Myocyte (in vitro differentiated cells): Measurements from ENCODE around the gene TUBB3. TPM values are rescaled to one million over a fixed set of nuclear protein-coding genes. Genes with fewer than 3 reads are reported as not detected.
"Not testable (repeated sequence)": the region's sequence is repeated elsewhere in the genome, so short reads cannot be mapped to it uniquely, and the experiment has no call there.

Experiments
- DNase-seq: peaks from one replicate; pipeline ENCODE4 v3.0.0-alpha.2; 2012; ENCODE audit warnings: low read depth
- total RNA-seq: library from RNA; depleted of rRNA; stranded (reverse); fragments of >200 nt; gene quantifications from 2 replicates; pipeline ENCODE4 v1.2.3, GENCODE V29; 2014

TUBB3 gene
- total RNA-seq, 1 donor from 2014 or later, result 152 TPM

- DNase-seq, result no peak
Observed at GRCh38 chr16:89962754-89963498, 39.8 kb downstream of the TUBB3 start.

DNA sequence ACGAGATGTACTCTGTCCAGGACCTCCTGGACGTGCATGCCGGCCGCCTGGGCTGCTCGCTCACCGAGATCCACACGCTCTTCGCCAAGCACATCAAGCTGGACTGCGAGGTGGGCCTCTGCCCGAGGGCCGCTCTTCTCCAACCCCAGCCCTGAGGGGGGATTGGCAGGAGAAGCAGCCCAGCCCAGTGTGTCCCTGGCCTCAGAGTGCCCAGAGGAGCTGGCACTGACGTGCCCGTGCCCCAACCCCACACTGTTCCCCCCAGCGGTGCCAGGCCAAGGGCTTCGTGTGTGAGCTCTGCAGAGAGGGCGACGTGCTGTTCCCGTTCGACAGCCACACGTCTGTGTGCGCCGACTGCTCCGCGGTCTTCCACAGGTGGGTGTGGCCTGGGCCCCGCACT, 41.1 kb downstream of the TUBB3 start:
- DNase-seq, result no peak

DNA sequence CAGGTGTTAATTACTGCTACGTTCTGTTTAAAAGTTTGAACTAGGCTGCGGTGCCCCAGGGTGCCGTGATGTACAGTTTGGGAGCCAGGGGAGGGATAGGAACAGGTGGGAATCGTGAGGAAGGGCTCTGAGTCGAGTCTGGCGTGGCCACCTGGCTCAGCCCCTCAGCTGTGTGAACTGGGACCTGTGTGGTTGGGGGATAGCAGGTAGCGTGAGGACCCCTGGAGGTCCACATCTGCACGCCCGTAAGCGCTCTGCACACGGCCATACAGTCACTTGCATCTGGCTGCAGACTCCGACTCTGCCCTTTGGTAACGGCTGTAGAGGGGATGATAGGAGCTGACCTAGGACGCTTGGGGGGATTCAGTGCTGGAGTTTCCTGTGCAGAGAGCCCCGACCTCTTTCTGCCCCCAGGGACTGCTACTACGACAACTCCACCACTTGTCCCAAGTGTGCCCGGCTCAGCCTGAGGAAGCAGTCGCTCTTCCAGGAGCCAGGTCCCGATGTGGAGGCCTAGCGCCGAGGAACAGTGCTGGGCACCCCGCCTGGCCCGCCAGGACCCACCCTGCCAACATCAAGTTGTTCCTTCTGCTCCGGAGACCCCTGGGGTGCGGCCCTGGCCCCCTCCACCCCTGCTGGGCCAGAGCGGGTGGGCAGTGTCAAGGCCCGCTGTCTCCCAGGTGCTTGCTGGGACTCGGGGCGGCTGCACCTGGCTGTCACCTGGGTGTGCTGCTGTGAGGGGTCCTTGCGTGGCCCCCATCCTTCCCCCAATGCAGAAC, 42.5 kb downstream of the TUBB3 start:
- no peak for DNase-seq

GRCh38 chr16:89966756-89967155, 43.6 kb downstream of the TUBB3 start:
- no peak for DNase-seq

DNA sequence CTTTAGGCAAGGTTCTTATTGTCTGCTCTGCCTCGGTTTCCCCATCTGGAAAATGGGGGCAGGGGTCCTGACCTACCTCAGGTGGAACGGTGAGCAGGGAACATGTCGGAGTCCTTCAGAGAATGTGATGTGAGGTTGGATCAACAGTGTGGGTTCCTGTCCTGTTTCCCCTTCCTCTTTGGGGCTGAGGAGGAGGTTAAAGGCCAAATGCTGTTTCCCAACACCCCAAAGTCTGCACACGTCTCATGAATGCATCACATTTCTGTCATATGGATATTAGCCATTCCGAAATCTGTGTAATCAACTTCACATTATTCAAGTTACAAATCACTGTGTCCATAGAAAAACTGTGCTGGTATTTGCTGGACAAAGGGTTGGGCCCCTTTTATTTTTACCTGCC, 44.3 kb downstream of the TUBB3 start:
- DNase-seq, result not testable (repeated sequence)

DNA sequence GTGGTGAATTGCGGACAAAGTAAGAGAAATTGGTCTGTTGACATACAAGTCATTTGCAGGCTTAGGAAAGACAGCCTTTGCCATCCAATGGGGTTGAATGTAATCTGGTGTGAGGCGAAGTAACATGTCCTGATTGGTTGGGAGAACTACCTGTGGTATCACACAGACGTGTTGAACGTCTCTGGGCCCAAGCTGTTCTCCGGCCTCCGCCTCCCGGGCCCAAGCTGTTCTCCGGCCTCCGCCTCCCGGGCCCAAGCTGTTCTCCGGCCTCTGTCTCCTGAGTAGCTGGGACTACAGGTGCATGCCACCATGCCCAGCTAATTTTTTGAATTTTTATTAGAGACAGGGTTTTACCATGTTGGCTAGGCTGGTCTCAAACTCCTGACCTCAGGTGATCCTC, 44.9 kb downstream of the TUBB3 start:
- not testable (repeated sequence) for DNase-seq

DNA sequence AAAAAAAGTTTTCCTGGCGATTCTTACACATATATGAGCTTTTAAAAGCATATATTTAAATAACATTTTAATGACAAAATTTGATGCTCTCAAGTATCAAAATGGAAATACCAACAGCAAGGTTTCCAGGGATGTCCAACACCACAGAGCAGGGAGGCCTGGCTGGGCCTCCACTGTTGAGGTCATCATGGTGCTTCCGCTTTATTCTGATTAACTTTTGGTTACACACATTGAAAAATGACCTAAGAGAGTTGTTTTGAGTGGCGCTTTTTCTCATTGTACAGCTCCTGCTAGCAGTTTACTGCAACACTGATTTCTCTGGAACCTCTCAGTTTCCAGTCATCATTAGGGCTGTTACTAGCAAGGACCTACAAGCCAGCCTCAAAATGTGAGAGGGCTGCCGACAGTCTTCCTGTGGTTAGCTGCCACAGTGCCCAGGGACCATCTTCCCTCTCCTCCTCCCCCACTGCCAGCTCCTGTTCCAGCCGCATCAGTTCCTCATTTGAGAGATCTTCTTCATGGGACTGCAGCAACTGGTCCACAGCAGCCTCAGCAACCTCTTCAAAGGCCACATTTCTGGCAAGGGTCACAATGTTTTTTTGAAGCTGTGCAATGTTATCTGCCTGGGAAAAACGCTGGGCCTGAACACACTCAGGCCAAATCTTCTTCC, 46.7 kb downstream of the TUBB3 start:
- DNase-seq, result no peak

DNA sequence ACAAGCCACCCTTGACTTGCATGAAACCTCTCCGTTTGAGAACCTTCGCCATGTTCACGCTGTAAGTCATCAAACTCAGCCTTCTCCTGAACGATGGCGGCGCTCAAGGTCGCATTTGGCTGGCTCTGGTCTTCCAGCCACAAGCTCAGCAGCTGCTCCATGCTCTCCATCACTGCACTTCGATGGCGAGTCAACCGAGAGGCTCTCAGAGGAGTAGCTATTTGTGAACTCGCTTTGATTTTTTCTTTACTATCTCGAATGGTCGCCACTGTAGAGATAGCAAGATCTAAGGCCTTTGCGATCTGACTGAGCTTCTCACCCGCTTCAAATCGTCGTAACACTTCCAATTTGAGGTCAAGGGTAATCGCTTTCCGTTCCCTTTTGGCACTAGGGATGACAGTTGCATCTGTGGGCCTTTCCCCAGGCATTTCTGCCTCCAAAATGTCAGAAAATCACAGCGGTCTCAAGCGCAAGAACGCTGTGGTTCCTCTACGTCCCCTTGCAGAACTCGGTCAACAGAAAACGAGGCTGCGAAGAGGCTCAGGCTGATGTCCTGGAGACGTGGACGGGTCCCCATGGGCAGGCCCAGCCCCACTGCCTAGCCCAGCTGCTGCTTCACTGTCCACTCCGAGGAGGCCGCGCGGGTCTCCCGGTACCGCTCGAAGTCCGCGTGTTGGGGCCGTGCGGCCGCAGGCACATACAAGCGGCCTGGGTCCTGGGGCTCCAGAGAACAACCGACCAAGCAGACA, 48.5 kb downstream of the TUBB3 start:
- no peak for DNase-seq

DNA sequence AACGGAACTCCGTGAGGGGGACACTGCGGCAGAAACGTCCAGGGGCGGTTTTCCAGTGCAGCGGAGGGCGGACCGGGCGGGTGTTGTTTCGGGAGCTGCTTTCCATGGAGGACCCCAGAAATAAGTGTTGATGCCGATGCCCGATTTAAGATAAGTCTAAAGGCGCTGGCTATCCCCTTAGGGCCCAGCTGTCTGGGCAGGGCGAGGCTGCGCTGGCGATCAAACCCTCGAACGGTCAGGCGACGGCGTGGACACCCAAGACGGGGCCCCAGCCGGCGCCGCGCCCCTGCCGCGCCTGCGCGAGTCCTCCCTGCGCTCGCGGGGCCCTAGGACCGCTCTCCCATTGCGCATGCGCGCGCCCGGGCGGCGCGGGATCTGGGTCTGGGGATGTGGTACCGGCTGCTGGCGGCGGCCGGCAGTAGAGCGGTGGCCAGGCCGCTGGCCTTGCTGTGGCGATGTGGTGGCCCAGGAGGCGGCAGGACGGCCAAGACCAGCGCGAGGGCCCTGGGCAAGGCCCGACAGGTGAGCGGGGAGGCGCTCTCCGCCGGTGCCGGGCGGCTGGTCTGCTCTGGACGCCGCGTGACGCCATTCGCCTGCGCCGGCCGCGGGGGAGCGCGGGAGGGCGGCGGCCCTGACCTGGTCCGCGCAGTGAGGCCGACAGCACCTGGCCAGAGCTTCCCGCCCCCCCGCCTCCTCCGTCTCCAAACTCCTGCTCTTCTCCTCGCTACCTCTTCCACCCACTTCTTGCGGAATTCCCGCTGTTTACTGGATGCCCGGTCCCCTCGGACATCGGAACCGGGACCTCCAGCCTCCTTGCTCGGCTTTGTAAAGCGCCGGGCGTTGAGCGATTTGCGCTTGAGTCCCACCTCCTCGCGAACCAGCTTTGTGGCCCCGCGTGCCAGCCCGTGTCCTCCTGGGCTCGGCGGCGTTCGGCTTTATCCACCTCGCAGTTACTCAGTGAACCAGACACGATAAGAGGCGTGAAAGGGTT, 49.4 kb downstream of the TUBB3 start:
- DNase-seq, result peak; percentile 95

DNA sequence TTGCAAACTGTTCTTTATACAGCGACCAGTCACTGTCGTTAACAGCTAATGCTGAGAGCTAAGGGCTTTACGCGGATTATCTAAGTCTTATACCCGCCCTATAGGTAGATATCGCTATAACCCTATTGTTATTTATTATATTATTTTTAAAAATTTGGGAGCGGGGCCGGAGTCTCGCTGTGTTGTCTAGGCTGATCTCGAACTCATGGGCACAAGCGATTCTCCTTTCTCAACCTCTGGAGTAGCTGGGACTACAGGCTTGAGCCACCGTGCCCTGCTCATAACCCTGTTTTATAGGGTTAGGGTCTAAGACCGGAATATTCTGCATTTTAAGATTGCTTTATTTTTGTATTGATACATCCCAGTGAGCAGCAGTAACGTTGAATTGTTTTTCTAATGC, 50.1 kb downstream of the TUBB3 start:
- no peak for DNase-seq

- no peak for DNase-seq
Observed at GRCh38 chr16:89973654-89974335, 50.7 kb downstream of the TUBB3 start.

- no peak for DNase-seq
Observed at GRCh38 chr16:89974870-89975269, 51.7 kb downstream of the TUBB3 start.

DNA sequence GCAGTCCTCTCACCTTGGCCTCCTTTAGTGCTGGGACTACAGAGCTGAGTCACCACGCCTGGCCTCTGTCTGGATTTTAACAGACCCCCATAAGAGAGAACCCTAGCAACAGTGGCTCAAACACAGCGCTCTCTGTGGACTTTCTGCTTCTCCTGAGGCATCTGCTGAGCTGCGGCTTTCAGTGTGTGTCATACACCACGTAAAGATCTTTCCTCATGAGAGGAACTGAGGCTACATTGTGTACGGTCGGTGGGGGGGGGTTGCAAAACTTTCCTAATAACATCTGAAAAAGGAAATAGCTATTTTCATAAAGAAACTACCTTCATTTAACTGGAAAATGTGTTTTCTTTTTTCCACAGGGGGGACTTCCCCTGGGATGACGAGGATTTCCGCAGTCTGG, 58.3 kb downstream of the TUBB3 start:
- no peak for DNase-seq

DNA sequence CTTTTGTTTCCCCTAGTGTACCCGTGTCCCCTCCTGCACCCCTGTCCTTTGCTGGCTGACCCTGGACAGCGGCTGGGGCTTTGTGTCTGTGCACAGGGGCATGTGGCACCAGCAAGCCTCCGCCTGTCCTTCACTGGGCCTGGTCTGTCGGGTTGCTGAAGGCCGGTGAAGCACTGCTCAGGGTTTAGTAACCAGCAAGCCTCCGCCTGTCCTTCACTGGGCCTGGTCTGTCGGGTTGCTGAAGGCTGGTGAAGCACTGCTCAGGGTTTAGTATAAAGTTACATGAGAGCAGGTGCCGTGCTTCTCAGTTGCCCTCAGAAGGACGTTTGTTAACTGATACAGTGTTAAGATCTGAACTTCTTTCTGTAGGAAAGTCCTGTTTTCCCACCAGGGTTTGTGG, 59.2 kb downstream of the TUBB3 start:
- DNase-seq, result peak; percentile 54

DNA sequence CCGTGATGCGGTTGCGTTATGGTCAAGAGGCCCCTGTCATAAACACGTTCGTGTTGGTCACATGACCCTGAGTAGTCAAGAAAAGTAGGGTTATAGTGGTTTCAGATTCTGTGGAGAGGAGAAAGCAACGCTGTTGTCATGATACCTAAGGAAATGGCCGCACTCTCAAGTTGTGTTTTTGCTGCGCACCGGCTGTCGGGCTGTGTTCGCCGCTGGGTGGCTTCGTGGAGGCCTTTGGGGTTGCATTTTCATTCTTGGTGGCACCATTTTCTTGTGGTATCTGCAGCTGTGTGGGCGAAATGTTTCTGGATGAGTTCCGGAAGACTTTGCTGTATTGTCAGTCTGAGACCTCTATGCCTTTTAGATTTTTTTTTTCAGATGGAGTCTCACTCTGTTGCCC, 60.4 kb downstream of the TUBB3 start:
- no peak for DNase-seq

GRCh38 chr16:89984216-89984615, 61.1 kb downstream of the TUBB3 start:
- DNase-seq, result no peak

GRCh38 chr16:89985219-89985618, 62.1 kb downstream of the TUBB3 start:
- DNase-seq, result no peak
